Peyer's patch (tissue), 4 donors: ENCODE results near the gene PARD6B. TPM values are rescaled to one million over a fixed set of nuclear protein-coding genes. Genes with fewer than 3 reads are reported as not detected.
"Not testable (repeated sequence)": the region's sequence is repeated elsewhere in the genome, so short reads cannot be mapped to it uniquely, and the experiment has no call there.

Experiments
- DNase-seq, 3 donors: peaks; one replicate each; pipeline ENCODE4 v3.0.0-alpha.2; 2017 to 2019
- H3K27ac ChIP-seq, 4 donors: fragments of 200-600 bp; sonication (generic); one replicate each; pipeline ENCODE4 v1.5.1; 2016 to 2019
- H3K27me3 ChIP-seq, 2 donors: fragments of 200-600 bp; sonication (generic); one replicate each; pipeline ENCODE4 v1.5.1; 2019
- H3K36me3 ChIP-seq, 3 donors: fragments of 200-600 bp; sonication (generic); one replicate each; pipeline ENCODE4 v1.5.1; 2016 to 2019
- H3K4me1 ChIP-seq, 4 donors: fragments of 200-600 bp; sonication (generic); one replicate each; pipeline ENCODE4 v1.5.1; 2016 to 2019
- H3K4me3 ChIP-seq, 4 donors: fragments of 200-600 bp; sonication (generic); 1 replicate in 3 of 4; 2 replicates in 1 of 4; pipeline ENCODE4 v1.5.1; 2016 to 2019; ENCODE audit warnings: mild to moderate bottlenecking in 1 of 4
- H3K9me3 ChIP-seq, 4 donors: fragments of 200-600 bp; sonication (generic); one replicate each; pipeline ENCODE4 v1.5.1; 2016 to 2019; ENCODE audit warnings: mild to moderate bottlenecking in 1 of 4
- POLR2A ChIP-seq, 2 donors: fragments of 450-650 bp; IDR thresholded peaks; one replicate each; pipeline ENCODE4 v1.5.1; 2017; ENCODE audit warnings: antibody characterized with exemption in 2 of 2, mild to moderate bottlenecking in 2 of 2, moderate library complexity in 2 of 2
- total RNA-seq, 4 donors: library from RNA; depleted of rRNA; stranded (reverse); fragments of >200 nt; gene quantifications; one replicate each; pipeline ENCODE4 v1.1.0, GENCODE V29; 2016
- TF ChIP-seq, protein P1 (sequence below), 6 experiments: fragments of 450-650 bp in 4 of 6; fragments of 200-600 bp in 2 of 6; sonication (generic) in 1 of 6; IDR thresholded peaks; one replicate each; pipeline ENCODE4 v1.5.1; 2017 to 2019; ENCODE audit warnings: antibody characterized with exemption in 6 of 6, mild to moderate bottlenecking in 3 of 6, moderate library complexity in 1 of 6

Gene PARD6B
- total RNA-seq, 4 donors from 2014 or later = 6.6 to 27.0 (median 18.4) TPM

GRCh38 chr20:50692552-50692933 lies 38.8 kb upstream of the PARD6B start:
- TF ChIP-seq, protein P1, sequence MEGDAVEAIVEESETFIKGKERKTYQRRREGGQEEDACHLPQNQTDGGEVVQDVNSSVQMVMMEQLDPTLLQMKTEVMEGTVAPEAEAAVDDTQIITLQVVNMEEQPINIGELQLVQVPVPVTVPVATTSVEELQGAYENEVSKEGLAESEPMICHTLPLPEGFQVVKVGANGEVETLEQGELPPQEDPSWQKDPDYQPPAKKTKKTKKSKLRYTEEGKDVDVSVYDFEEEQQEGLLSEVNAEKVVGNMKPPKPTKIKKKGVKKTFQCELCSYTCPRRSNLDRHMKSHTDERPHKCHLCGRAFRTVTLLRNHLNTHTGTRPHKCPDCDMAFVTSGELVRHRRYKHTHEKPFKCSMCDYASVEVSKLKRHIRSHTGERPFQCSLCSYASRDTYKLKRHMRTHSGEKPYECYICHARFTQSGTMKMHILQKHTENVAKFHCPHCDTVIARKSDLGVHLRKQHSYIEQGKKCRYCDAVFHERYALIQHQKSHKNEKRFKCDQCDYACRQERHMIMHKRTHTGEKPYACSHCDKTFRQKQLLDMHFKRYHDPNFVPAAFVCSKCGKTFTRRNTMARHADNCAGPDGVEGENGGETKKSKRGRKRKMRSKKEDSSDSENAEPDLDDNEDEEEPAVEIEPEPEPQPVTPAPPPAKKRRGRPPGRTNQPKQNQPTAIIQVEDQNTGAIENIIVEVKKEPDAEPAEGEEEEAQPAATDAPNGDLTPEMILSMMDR (IDR thresholded peaks at IDR 0.05) = no peak
- TF ChIP-seq POLR2A (IDR thresholded peaks at IDR 0.05) = no peak
- Histone ChIP-seq H3K27ac (peak overlapping the region in 2 of 4 donors; percentile 10 to 81), H3K4me3 (no peak overlapping the region), H3K27me3 (peaks cover 0 to 10% of the 10 kb centered on the region in 2 donors), H3K36me3 (no peaks in the 10 kb centered on the region), H3K4me1 (peaks cover 0 to 31% (median 0%) of the 10 kb centered on the region in 4 donors), H3K9me3 (no peaks in the 10 kb centered on the region)
- DNase-seq = no peak

GRCh38 chr20:50693001-50693400 lies 38.4 kb upstream of the PARD6B start:
- Histone ChIP-seq H3K4me1 (peaks cover 0 to 31% (median 0%) of the 10 kb centered on the region in 4 donors), H3K36me3 (no peaks in the 10 kb centered on the region), H3K4me3 (no peak overlapping the region), H3K27ac (peak overlapping the region in 1 of 4 donors; percentile 81), H3K9me3 (no peaks in the 10 kb centered on the region), H3K27me3 (peaks cover 0 to 10% of the 10 kb centered on the region in 2 donors)
- TF ChIP-seq, protein P1 (IDR thresholded peaks at IDR 0.05) = no peak
- no peak for TF ChIP-seq POLR2A (IDR thresholded peaks at IDR 0.05)
- no peak for DNase-seq

DNA sequence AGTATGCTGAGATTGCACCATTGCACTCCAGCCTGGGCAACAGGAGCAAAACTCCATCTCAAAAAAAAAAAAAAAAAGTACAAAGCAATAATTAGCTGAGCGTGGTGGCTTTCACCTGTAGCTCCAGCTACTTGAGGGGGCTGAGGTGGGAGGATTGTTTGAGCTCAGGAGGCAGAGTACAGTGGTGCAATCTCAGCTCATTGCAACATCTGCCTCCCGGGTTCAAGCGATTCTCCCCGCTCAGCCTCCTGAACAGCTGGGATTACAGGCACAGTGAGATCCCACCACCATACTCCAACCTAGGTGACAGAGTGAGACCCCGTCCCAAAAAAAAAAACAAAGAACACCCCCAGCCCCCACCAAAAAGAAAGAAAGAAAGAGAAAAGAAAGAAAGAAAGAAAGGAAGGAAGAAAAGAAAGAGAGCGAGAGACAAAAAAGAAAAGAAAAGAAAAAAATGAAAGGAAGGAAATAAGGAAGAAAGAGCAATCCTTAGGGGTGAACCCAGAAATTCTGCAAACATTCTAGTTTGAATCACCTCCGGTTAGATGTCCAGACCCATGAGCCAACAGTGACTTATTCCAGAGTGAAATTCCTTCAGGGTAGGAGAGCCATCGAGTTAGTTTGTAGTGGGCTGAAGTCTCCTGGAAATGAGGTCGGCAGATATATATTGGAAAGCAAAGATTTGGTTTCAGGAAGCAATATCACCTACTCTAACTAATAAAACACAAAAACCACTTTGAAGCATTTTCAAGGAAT lies 36.8 kb upstream of the PARD6B start:
- Histone ChIP-seq H3K27ac (no peak overlapping the region), H3K4me1 (peaks cover 0 to 27% (median 0%) of the 10 kb centered on the region in 4 donors), H3K36me3 (no peaks in the 10 kb centered on the region), H3K27me3 (peaks cover 0 to 10% of the 10 kb centered on the region in 2 donors), H3K9me3 (no peaks in the 10 kb centered on the region), H3K4me3 (no peak overlapping the region)
- no peak for DNase-seq
- no peak for TF ChIP-seq POLR2A (IDR thresholded peaks at IDR 0.05)
- TF ChIP-seq, protein P1 (IDR thresholded peaks at IDR 0.05) = no peak

DNA sequence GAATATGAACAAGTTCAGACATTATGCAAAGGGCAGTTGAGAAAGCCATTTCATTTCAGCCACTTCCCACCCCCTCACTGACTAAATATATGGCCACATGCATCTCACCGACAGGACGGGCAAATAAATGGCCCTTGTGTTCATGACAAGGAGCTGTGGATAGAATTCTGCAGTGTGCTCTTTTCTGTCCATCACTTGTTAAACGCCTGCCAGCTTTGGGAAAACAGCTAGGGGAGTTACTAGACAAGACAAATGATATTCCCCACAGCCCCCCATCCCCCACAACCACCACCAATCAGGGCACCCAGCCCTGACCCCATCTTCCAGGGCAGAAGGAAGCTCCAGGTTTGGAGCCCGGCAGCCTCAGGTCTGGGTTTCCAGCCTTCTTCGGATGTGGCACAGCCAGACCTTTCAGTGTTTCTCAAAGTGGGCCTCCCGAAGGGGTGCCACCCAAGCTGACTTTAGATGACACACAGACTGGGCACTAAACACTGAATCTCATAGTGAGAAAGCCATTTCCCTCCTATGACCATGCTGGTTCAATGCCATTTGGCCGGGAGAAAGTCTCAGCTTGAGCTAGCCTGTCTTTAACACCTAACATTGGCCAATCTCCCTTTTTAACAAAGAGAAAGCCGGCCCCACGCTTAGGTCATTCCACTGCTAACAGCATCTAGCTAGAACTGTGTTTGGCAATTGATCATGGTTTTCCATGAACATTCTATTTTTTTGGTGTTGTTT lies 36.1 kb upstream of the PARD6B start:
- Histone ChIP-seq H3K36me3 (no peaks in the 10 kb centered on the region), H3K4me1 (peaks cover 0 to 20% (median 0%) of the 10 kb centered on the region in 4 donors), H3K4me3 (no peak overlapping the region), H3K9me3 (no peaks in the 10 kb centered on the region), H3K27me3 (peaks cover 0 to 10% of the 10 kb centered on the region in 2 donors), H3K27ac (no peak overlapping the region)
- no peak for TF ChIP-seq POLR2A (IDR thresholded peaks at IDR 0.05)
- TF ChIP-seq, protein P1 (IDR thresholded peaks at IDR 0.05) = no peak
- DNase-seq = no peak

DNA sequence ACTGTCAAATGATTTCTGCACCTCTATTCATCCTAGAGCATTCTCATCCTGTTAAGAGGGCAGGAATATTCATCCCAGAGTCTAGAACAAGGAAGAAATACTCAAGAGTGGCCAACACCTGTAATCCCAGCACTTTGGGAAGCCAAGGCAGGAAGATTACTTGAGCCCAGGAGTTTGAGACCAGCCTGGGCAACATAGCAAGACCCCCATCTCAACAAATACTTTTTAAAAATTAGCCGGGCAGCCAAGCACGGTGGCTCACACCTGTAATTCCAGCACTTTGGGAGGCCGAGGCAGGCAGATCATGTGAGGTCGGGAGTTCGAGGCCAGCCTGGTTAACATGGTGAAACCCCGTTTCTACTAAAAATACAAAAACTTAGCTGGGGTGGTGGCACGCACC lies 33.1 kb upstream of the PARD6B start:
- H3K36me3 ChIP-seq, H3K4me1 ChIP-seq, H3K27me3 ChIP-seq, H3K27ac ChIP-seq, H3K4me3 ChIP-seq, H3K9me3 ChIP-seq, DNase-seq: not testable (repeated sequence)

DNA sequence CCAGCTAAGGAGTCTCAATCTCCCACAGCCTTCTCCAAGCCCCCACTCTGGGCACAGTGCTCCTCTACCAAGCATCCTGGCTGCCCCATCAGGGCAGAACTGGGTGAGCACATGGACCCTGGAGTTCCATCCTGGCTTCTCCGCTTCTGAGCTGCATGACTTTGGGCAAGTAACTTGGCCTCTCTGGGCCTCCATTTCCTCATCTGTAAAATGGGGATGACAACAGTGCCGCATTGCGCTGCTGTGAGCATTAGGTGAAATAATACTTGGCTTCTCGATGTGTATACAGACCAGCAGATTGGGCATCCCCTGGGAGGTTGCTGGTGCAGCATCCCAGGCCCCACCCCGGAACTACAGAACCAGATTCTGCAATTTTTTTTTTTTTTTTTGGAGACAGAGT lies 31.7 kb upstream of the PARD6B start:
- Histone ChIP-seq H3K27me3 (no peaks in the 10 kb centered on the region), H3K9me3 (no peaks in the 10 kb centered on the region), H3K36me3 (no peaks in the 10 kb centered on the region), H3K4me1 (no peaks in the 10 kb centered on the region), H3K4me3 (no peak overlapping the region), H3K27ac (no peak overlapping the region)
- DNase-seq = no peak
- no peak for TF ChIP-seq POLR2A (IDR thresholded peaks at IDR 0.05)
- TF ChIP-seq, protein P1 (IDR thresholded peaks at IDR 0.05) = no peak
